Stimulated activated CD8-positive, alpha-beta memory T cell treated with anti-CD3 and anti-CD28 coated beads, Interleukin-12 subunit alpha, Interleukin-12 subunit beta, amount 100 ng/mL, for 1 hour (primary cell): ENCODE data around the gene COL20A1.

Experiments
- DNase-seq: peaks from one replicate; pipeline ENCODE4 v3.0.0-alpha.2; 2020; ENCODE audit warnings: low read depth

The COL20A1 gene

GRCh38 chr20:63278661-63279060, 14.3 kb upstream of the COL20A1 start:
- DNase-seq, result no peak

GRCh38 chr20:63279931-63280330, 13.1 kb upstream of the COL20A1 start:
- DNase-seq, result no peak

- no peak for DNase-seq
Observed at GRCh38 chr20:63280371-63280770, 12.6 kb upstream of the COL20A1 start.

GRCh38 chr20:63280929-63281545, 11.9 kb upstream of the COL20A1 start:
- no peak for DNase-seq

- DNase-seq, result no peak
Observed at GRCh38 chr20:63281742-63282665, 11.0 kb upstream of the COL20A1 start.

GRCh38 chr20:63282946-63283345, 10.0 kb upstream of the COL20A1 start:
- no peak for DNase-seq

GRCh38 chr20:63283397-63284082, 9.4 kb upstream of the COL20A1 start:
- no peak for DNase-seq

GRCh38 chr20:63284083-63284440, 8.9 kb upstream of the COL20A1 start:
- no peak for DNase-seq

GRCh38 chr20:63284544-63284949, 8.4 kb upstream of the COL20A1 start:
- DNase-seq, result no peak

- no peak for DNase-seq
Observed at GRCh38 chr20:63284981-63285524, 7.9 kb upstream of the COL20A1 start.

GRCh38 chr20:63285636-63286615, 7.1 kb upstream of the COL20A1 start:
- no peak for DNase-seq

GRCh38 chr20:63286781-63287696, 5.9 kb upstream of the COL20A1 start:
- DNase-seq, result no peak

- DNase-seq, result no peak
Observed at GRCh38 chr20:63287697-63288580, 5.0 kb upstream of the COL20A1 start.

GRCh38 chr20:63288581-63289251, 4.3 kb upstream of the COL20A1 start:
- no peak for DNase-seq

GRCh38 chr20:63289311-63290135, 3.5 kb upstream of the COL20A1 start:
- no peak for DNase-seq

- no peak for DNase-seq
Observed at GRCh38 chr20:63290136-63290676, 2.8 kb upstream of the COL20A1 start.

- peak; percentile 18 for DNase-seq
Observed at GRCh38 chr20:63290677-63291472, 2.1 kb upstream of the COL20A1 start.
